HPDE6-E6E7 (cell line): ENCODE measurements around the gene GAS7.
"Not testable (repeated sequence)": the region's sequence is repeated elsewhere in the genome, so short reads cannot be mapped to it uniquely, and the experiment has no call there.

ENCODE experiments used
- DNase-seq: peaks from one replicate; pipeline ENCODE4 v3.0.0; 2011; ENCODE audit warnings: missing footprints; ENCODE audit errors: extremely low spot score

GAS7 gene

GRCh38 chr17:10022416-10022815 is 176.0 kb downstream of the GAS7 start:
- no peak for DNase-seq

GRCh38 chr17:10021272-10021984 is 177.0 kb downstream of the GAS7 start:
- DNase-seq = no peak

- DNase-seq = no peak
These were observed 178.4 kb downstream of the GAS7 start for GRCh38 chr17:10019941-10020451.

GRCh38 chr17:10018461-10018891 is 179.9 kb downstream of the GAS7 start:
- no peak for DNase-seq

GRCh38 chr17:10016958-10017570 is 181.3 kb downstream of the GAS7 start:
- not testable (repeated sequence) for DNase-seq

GRCh38 chr17:10013365-10014112 is 184.9 kb downstream of the GAS7 start:
- DNase-seq = no peak

GRCh38 chr17:10010752-10011151 is 187.7 kb downstream of the GAS7 start:
- no peak for DNase-seq

GRCh38 chr17:10003705-10004104 is 194.7 kb downstream of the GAS7 start:
- no peak for DNase-seq

GRCh38 chr17:10002567-10003360 is 195.6 kb downstream of the GAS7 start:
- not testable (repeated sequence) for DNase-seq

- no peak for DNase-seq
These were observed 197.0 kb downstream of the GAS7 start for GRCh38 chr17:10001306-10001873.

- no peak for DNase-seq
These were observed 198.3 kb downstream of the GAS7 start for GRCh38 chr17:9999919-10000695.

- DNase-seq = no peak
These were observed 200.3 kb downstream of the GAS7 start for GRCh38 chr17:9998060-9998459.

- DNase-seq = no peak
These were observed 203.6 kb downstream of the GAS7 start for GRCh38 chr17:9994761-9995160.

- no peak for DNase-seq
These were observed 206.6 kb downstream of the GAS7 start for GRCh38 chr17:9991796-9992195.

GRCh38 chr17:9991351-9991750 is 207.1 kb downstream of the GAS7 start:
- no peak for DNase-seq

- DNase-seq = no peak
These were observed 210.4 kb downstream of the GAS7 start for GRCh38 chr17:9987779-9988585.

GRCh38 chr17:9986754-9987382 is 211.5 kb downstream of the GAS7 start:
- no peak for DNase-seq

- no peak for DNase-seq
These were observed 212.8 kb downstream of the GAS7 start for GRCh38 chr17:9985646-9986045.

GRCh38 chr17:9984768-9985167 is 213.6 kb downstream of the GAS7 start:
- DNase-seq = no peak
